CD4-positive, alpha-beta T cell (primary cell): Measurements from ENCODE around the gene UBAC2. TPM values are rescaled to one million over a fixed set of nuclear protein-coding genes. Genes with fewer than 3 reads are reported as not detected.

ENCODE experiments used
- ATAC-seq: fragments of 200-7000 bp; cut with Tn5 transposase; one replicate; pipeline ENCODE4 v1.10.0; 2022; ENCODE audit warnings: mild to moderate bottlenecking; ENCODE audit not compliant: poor library complexity
- CTCF ChIA-PET: fragments of 350-600 bp; sonication (Branson Sonifier 250); formaldehyde crosslinking; loops from one replicate; lab custom pipeline; 2021; ENCODE audit warnings: antibody characterized with exemption, inconsistent platforms; lab: Charles Lee
- POLR2A ChIA-PET: fragments of 350-600 bp; sonication (Branson Sonifier 250); formaldehyde crosslinking; loops from one replicate; lab custom pipeline; 2021; ENCODE audit warnings: antibody characterized with exemption, inconsistent platforms; lab: Charles Lee
- DNase-seq, 14 experiments: peaks; one replicate each; pipeline ENCODE4 v3.0.0-alpha.2; 2013 to 2020; ENCODE audit warnings: mixed read lengths in 2 of 14
- H3K27ac ChIP-seq, 2 donors: one replicate each; pipeline versions ENCODE4 v1.5.1 to v1.7.0; 2013; ENCODE audit warnings: low read length in 2 of 2, low read depth in 1 of 2, mild to moderate bottlenecking in 1 of 2
- H3K27me3 ChIP-seq, 2 experiments: 1 replicate in 1 of 2; 2 replicates in 1 of 2; pipeline versions ENCODE4 v1.6.1 to v1.7.0; 2013; ENCODE audit warnings: low read length in 2 of 2, control low read depth in 1 of 2, mild to moderate bottlenecking in 1 of 2, moderate library complexity in 1 of 2; ENCODE audit not compliant: insufficient read depth in 2 of 2, control insufficient read depth in 1 of 2
- H3K36me3 ChIP-seq: one replicate; pipeline ENCODE4 v1.6.1; 2013; ENCODE audit warnings: low read length, control low read depth; ENCODE audit not compliant: insufficient read depth
- H3K4me1 ChIP-seq: one replicate; pipeline ENCODE4 v1.6.1; 2013; ENCODE audit warnings: low read length, control low read depth; ENCODE audit not compliant: insufficient read depth
- H3K4me3 ChIP-seq: one replicate; pipeline ENCODE4 v1.5.1; 2013; ENCODE audit warnings: mild to moderate bottlenecking, low read length, moderate library complexity
- H3K9me3 ChIP-seq, 2 experiments: 1 replicate in 1 of 2; 2 replicates in 1 of 2; pipeline versions ENCODE4 v1.6.1 to v1.7.0; 2013; ENCODE audit warnings: low read length in 2 of 2, mild to moderate bottlenecking in 2 of 2, control low read depth in 1 of 2, moderate library complexity in 1 of 2; ENCODE audit not compliant: control insufficient read depth in 1 of 2, insufficient read depth in 1 of 2
- H3K27ac Mint-ChIP-seq: one replicate; pipeline ENCODE4 v1.8.0; 2020; ENCODE audit warnings: mixed read lengths
- H3K27me3 Mint-ChIP-seq: one replicate; pipeline ENCODE4 v1.8.0; 2021; ENCODE audit warnings: mixed read lengths
- H3K36me3 Mint-ChIP-seq: one replicate; pipeline ENCODE4 v1.8.0; 2021; ENCODE audit warnings: low read depth, mixed read lengths
- H3K4me1 Mint-ChIP-seq: one replicate; pipeline ENCODE4 v1.8.0; 2021; ENCODE audit warnings: low read depth, mixed read lengths
- H3K4me3 Mint-ChIP-seq: one replicate; pipeline ENCODE4 v1.8.0; 2020; ENCODE audit warnings: mild to moderate bottlenecking, mixed read lengths
- H3K9me3 Mint-ChIP-seq: one replicate; pipeline ENCODE4 v1.8.0; 2020; ENCODE audit warnings: mixed read lengths
- CTCF ChIP-seq: fragments of 200-600 bp; IDR thresholded peaks from one replicate; pipeline ENCODE4 v1.8.0; 2022; ENCODE audit warnings: antibody characterized with exemption, mild to moderate bottlenecking
- intact Hi-C, 2 experiments: fragments of 100-400 bp; cut with DNase I in 1 of 2; cut with micrococcal nuclease in 1 of 2; formaldehyde crosslinking; loops; one replicate each; pipeline versions ENCODE4 v1.15.1 to v1.9.0; 2023 to 2025; cut with DNase I, micrococcal nuclease
- total RNA-seq, 174 experiments: library from RNA in 2 of 174; stranded (reverse) in 2 of 174; gene quantifications; one replicate each; pipeline ENCODE4 v1.2.3 and lab custom pipeline; 2021 to 2026

UBAC2 gene
- total RNA-seq, 2 experiments from 2014 or later: 59.8 to 67.4 TPM

DNA sequence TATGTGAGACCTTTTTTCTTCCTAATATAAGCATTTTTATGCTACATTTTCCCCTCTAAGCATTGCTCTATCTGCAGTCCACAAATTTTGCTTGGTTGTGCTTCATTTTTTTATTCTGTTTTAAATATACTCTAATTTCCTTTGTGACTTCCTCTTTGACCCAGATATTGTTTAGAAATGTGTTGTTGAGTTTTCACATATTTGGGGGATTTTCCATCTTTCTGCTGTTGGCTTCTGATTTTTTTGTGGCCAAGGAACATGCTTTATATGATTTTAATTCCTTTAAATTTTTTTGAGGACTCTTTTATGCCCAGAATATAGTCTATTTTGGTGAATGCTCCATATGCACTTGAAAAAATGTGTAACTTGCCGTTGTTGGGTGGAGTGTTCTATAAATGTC lies 22.9 kb downstream of the UBAC2 start:
- Mint-ChIP-seq H3K4me1 (peaks cover 91% of the 10 kb centered on the region), H3K9me3 (no peaks in the 10 kb centered on the region), H3K27me3 (no peaks in the 10 kb centered on the region), H3K36me3 (peaks cover 47% of the 10 kb centered on the region), H3K4me3 (peak overlapping the region; percentile 26), H3K27ac (peak overlapping the region; percentile 100)
- POLR2A ChIA-PET: interaction anchor here (0.6 to 1.7 kb wide), 7 partner anchors 10 to 382 kb away, joined by 3 to 14 read pairs (median 3); partner anchors contain the start of genes GPR18 and UBAC2
- Histone ChIP-seq H3K4me3 (no peak overlapping the region), H3K4me1 (peaks cover 61% of the 10 kb centered on the region), H3K27ac (peak overlapping the region; percentile 26 to 29), H3K9me3 (no peaks in the 10 kb centered on the region), H3K36me3 (peaks cover 12% of the 10 kb centered on the region), H3K27me3 (no peaks in the 10 kb centered on the region)
- no peak for ATAC-seq
- no peak for TF ChIP-seq CTCF
- peak in 3 of 14 experiments; percentile 33 to 45 (median 39) for DNase-seq
- CTCF ChIA-PET: interaction anchor here (1.1 to 1.6 kb wide), 3 partner anchors 12 to 32 kb away, joined by 3 to 9 read pairs (median 4); partner anchors contain the start of gene UBAC2
- intact Hi-C loops: no loop called here

GRCh38 chr13:99224021-99224420 lies 23.4 kb downstream of the UBAC2 start:
- Histone ChIP-seq H3K9me3 (no peaks in the 10 kb centered on the region), H3K36me3 (peaks cover 12% of the 10 kb centered on the region), H3K27me3 (no peaks in the 10 kb centered on the region), H3K4me3 (no peak overlapping the region), H3K4me1 (peaks cover 62% of the 10 kb centered on the region), H3K27ac (peak overlapping the region; percentile 26 to 29)
- Mint-ChIP-seq H3K4me1 (peaks cover 91% of the 10 kb centered on the region), H3K27me3 (no peaks in the 10 kb centered on the region), H3K9me3 (no peaks in the 10 kb centered on the region), H3K4me3 (peak overlapping the region; percentile 26), H3K27ac (peak overlapping the region; percentile 100), H3K36me3 (peaks cover 47% of the 10 kb centered on the region)
- intact Hi-C loops: no loop called here
- ATAC-seq (no peak), DNase-seq (peak in 1 of 14 experiments; percentile 26)
- ChIA-PET POLR2A (interaction anchor here (0.6 to 1.7 kb wide), 9 partner anchors 9 to 382 kb away, joined by 3 to 14 read pairs (median 3); partner anchors contain the start of genes GPR18 and UBAC2), CTCF (interaction anchor here (1.1 to 1.6 kb wide), 3 partner anchors 12 to 31 kb away, joined by 3 to 9 read pairs (median 4); partner anchors contain the start of gene UBAC2)
- no peak for TF ChIP-seq CTCF

GRCh38 chr13:99225078-99225477 lies 24.4 kb downstream of the UBAC2 start:
- H3K27ac ChIP-seq: no peak overlapping the region
- H3K27me3 ChIP-seq: no peaks in the 10 kb centered on the region
- DNase-seq (no peak), ATAC-seq (no peak)
- H3K4me1 ChIP-seq: peaks cover 65% of the 10 kb centered on the region
- Mint-ChIP-seq H3K36me3 (peaks cover 50% of the 10 kb centered on the region), H3K27ac (peak overlapping the region; percentile 53), H3K4me1 (peaks cover 93% of the 10 kb centered on the region), H3K4me3 (no peak overlapping the region), H3K9me3 (no peaks in the 10 kb centered on the region), H3K27me3 (no peaks in the 10 kb centered on the region)
- no peak for TF ChIP-seq CTCF
- intact Hi-C loops: no loop called here
- CTCF ChIA-PET: no interaction called here
- H3K36me3 ChIP-seq: peaks cover 12% of the 10 kb centered on the region
- POLR2A ChIA-PET: no interaction called here
- H3K4me3 ChIP-seq: no peak overlapping the region
- no peaks in the 10 kb centered on the region for H3K9me3 ChIP-seq
